Esophagus squamous epithelium (tissue), 5 donors: ENCODE data around the gene SORD. TPM values are rescaled to one million over a fixed set of nuclear protein-coding genes. Genes with fewer than 3 reads are reported as not detected.
"Not testable (repeated sequence)": the region's sequence is repeated elsewhere in the genome, so short reads cannot be mapped to it uniquely, and the experiment has no call there.

Experiments
- DNase-seq: peaks from one replicate; lab custom pipeline; 2025; lab: John Stamatoyannopoulos, UW
- H3K27ac ChIP-seq, 4 donors: fragments of 200-600 bp; sonication (generic); one replicate each; pipeline ENCODE4 v1.5.1; 2016 to 2019; ENCODE audit warnings: mild to moderate bottlenecking in 1 of 4
- H3K27me3 ChIP-seq, 4 donors: fragments of 200-600 bp; sonication (generic); 1 replicate in 3 of 4; 2 replicates in 1 of 4; pipeline versions ENCODE4 v1.5.1 to v1.6.0; 2017 to 2021; ENCODE audit warnings: antibody characterized with exemption in 1 of 4
- H3K36me3 ChIP-seq, 3 donors: fragments of 200-600 bp; sonication (generic); one replicate each; pipeline ENCODE4 v1.5.1; 2016 to 2019
- H3K4me1 ChIP-seq, 3 donors: fragments of 200-600 bp; sonication (generic); one replicate each; pipeline ENCODE4 v1.5.1; 2017 to 2019
- H3K4me3 ChIP-seq, 4 donors: fragments of 200-600 bp; sonication (generic); 1 replicate in 3 of 4; 2 replicates in 1 of 4; pipeline ENCODE4 v1.5.1; 2016 to 2019; ENCODE audit warnings: mild to moderate bottlenecking in 2 of 4, moderate library complexity in 1 of 4
- H3K9me3 ChIP-seq, 3 donors: fragments of 200-600 bp; sonication (generic); one replicate each; pipeline ENCODE4 v1.5.1; 2016 to 2019
- CTCF ChIP-seq, 6 experiments: fragments of 450-650 bp in 4 of 6; fragments of 200-600 bp in 2 of 6; sonication (generic) in 2 of 6; IDR thresholded peaks; one replicate each; pipeline ENCODE4 v1.5.1; 2016 to 2019; ENCODE audit warnings: antibody characterized with exemption in 6 of 6, mild to moderate bottlenecking in 4 of 6, moderate library complexity in 4 of 6
- POLR2A ChIP-seq, 4 donors: fragments of 450-650 bp; IDR thresholded peaks; one replicate each; pipeline ENCODE4 v1.6.1; 2017; ENCODE audit warnings: antibody characterized with exemption in 4 of 4, mild to moderate bottlenecking in 4 of 4, moderate library complexity in 3 of 4
- WGBS, 2 donors: methylation state at CpG; one replicate each; pipeline ENCODE4 v1.1.5; 2018; 5-methylcytosine and 5-hydroxymethylcytosine counted together
- intact Hi-C: fragments of 100-400 bp; cut with DNase I; formaldehyde crosslinking; loops from one replicate; pipeline ENCODE4 v1.15.0; 2022
- total RNA-seq, 4 donors: library from RNA; depleted of rRNA; stranded (reverse); fragments of >200 nt; gene quantifications; one replicate each; pipeline ENCODE4 v1.1.0, GENCODE V29; 2016
- donor health status: DM: yes; HTN: yes; CAD: no.

SORD gene
- total RNA-seq, 4 donors from 2014 or later: 26.3 to 39.3 (median 31.0) TPM

GRCh38 chr15:45050587-45050986 lies 27.6 kb downstream of the SORD start:
- H3K36me3 ChIP-seq: peaks cover 0 to 35% (median 0%) of the 10 kb centered on the region in 3 donors
- intact Hi-C loops: no loop called here
- H3K4me3 ChIP-seq: no peak overlapping the region
- 95 to 100% methylated on average over 1 of the region's 1 CpG for WGBS, 2 donors
- no peaks in the 10 kb centered on the region for H3K27me3 ChIP-seq
- TF ChIP-seq CTCF (IDR thresholded peaks at IDR 0.05) (no peak), POLR2A (IDR thresholded peaks at IDR 0.05) (no peak)
- no peak overlapping the region for H3K27ac ChIP-seq
- H3K9me3 ChIP-seq: no peaks in the 10 kb centered on the region
- peaks cover 0 to 5% (median 0%) of the 10 kb centered on the region in 3 donors for H3K4me1 ChIP-seq
- DNase-seq: no peak

- H3K4me3 ChIP-seq, intact Hi-C loops, H3K4me1 ChIP-seq, DNase-seq, H3K27me3 ChIP-seq, H3K27ac ChIP-seq, H3K9me3 ChIP-seq: not testable (repeated sequence)
- WGBS, 2 donors: 89 to 90% methylated on average over 2 to 3 of the region's 3 CpGs
- H3K36me3 ChIP-seq: peaks cover 0 to 26% (median 0%) of the 10 kb centered on the region in 3 donors
These were observed 29.7 kb downstream of the SORD start for GRCh38 chr15:45052676-45053075.

GRCh38 chr15:45058690-45059675 lies 36.0 kb downstream of the SORD start:
- H3K36me3 ChIP-seq, H3K27me3 ChIP-seq, H3K4me3 ChIP-seq, DNase-seq, H3K9me3 ChIP-seq, intact Hi-C loops: not testable (repeated sequence)
- WGBS, 2 donors: 23 to 53% methylated on average over 2 to 3 of the region's 3 CpGs
- Histone ChIP-seq H3K27ac (peak overlapping the region; percentile 49 to 79 (median 66)), H3K4me1 (peaks cover 0 to 35% (median 3%) of the 10 kb centered on the region in 3 donors)

- H3K27me3 ChIP-seq, H3K4me3 ChIP-seq, H3K36me3 ChIP-seq, H3K27ac ChIP-seq, H3K9me3 ChIP-seq, intact Hi-C loops, DNase-seq: not testable (repeated sequence)
- WGBS, 2 donors: 100% methylated on average over 3 of the region's 7 CpGs; no CpG with 5 or more reads in 1 of the 2 donors
- H3K4me1 ChIP-seq: peaks cover 0 to 53% (median 3%) of the 10 kb centered on the region in 3 donors
These were observed 39.3 kb downstream of the SORD start for GRCh38 chr15:45062301-45062700.

GRCh38 chr15:45064386-45064785 lies 41.4 kb downstream of the SORD start:
- WGBS, 2 donors: 39 to 60% methylated on average over 4 of the region's 4 CpGs
- H3K27ac ChIP-seq: peak overlapping the region in 3 of 4 donors; percentile 60 to 80 (median 79)
- H3K36me3 ChIP-seq: no peaks in the 10 kb centered on the region
- H3K9me3 ChIP-seq: no peaks in the 10 kb centered on the region
- no peak overlapping the region for H3K4me3 ChIP-seq
- intact Hi-C loops: no loop called here
- H3K4me1 ChIP-seq: peaks cover 0 to 45% (median 6%) of the 10 kb centered on the region in 3 donors
- DNase-seq: no peak
- TF ChIP-seq POLR2A (IDR thresholded peaks at IDR 0.05): no peak
- TF ChIP-seq CTCF (IDR thresholded peaks at IDR 0.05): no peak
- no peaks in the 10 kb centered on the region for H3K27me3 ChIP-seq

- H3K27me3 ChIP-seq, DNase-seq, H3K9me3 ChIP-seq, intact Hi-C loops, H3K36me3 ChIP-seq, H3K4me3 ChIP-seq: not testable (repeated sequence)
- Histone ChIP-seq H3K27ac (peak overlapping the region; percentile 70 to 79 (median 74)), H3K4me1 (peaks cover 0 to 28% (median 4%) of the 10 kb centered on the region in 3 donors)
- 20 to 27% methylated on average over 1 to 2 of the region's 6 CpGs for WGBS, 2 donors
These were observed 47.0 kb downstream of the SORD start for GRCh38 chr15:45069942-45070360.

GRCh38 chr15:45073602-45074001 lies 50.6 kb downstream of the SORD start:
- H3K27me3 ChIP-seq, H3K4me3 ChIP-seq, H3K9me3 ChIP-seq, H3K27ac ChIP-seq, intact Hi-C loops, DNase-seq, H3K36me3 ChIP-seq: not testable (repeated sequence)
- H3K4me1 ChIP-seq: peaks cover 0 to 20% (median 4%) of the 10 kb centered on the region in 3 donors

GRCh38 chr15:45075440-45076320 lies 52.7 kb downstream of the SORD start:
- DNase-seq, H3K27me3 ChIP-seq, H3K36me3 ChIP-seq, H3K27ac ChIP-seq, H3K4me1 ChIP-seq, intact Hi-C loops, H3K4me3 ChIP-seq, H3K9me3 ChIP-seq: not testable (repeated sequence)
- WGBS, 2 donors: no CpG with 5 or more reads among the region's 9 CpGs

- H3K4me3 ChIP-seq, H3K27me3 ChIP-seq, DNase-seq, H3K4me1 ChIP-seq, H3K36me3 ChIP-seq, H3K27ac ChIP-seq, intact Hi-C loops, H3K9me3 ChIP-seq: not testable (repeated sequence)
- 78 to 79% methylated on average over 2 of the region's 2 CpGs for WGBS, 2 donors
These were observed 54.4 kb downstream of the SORD start for GRCh38 chr15:45077391-45077790.

- intact Hi-C loops, H3K36me3 ChIP-seq, H3K27me3 ChIP-seq, H3K4me1 ChIP-seq, H3K4me3 ChIP-seq, DNase-seq, H3K27ac ChIP-seq, H3K9me3 ChIP-seq: not testable (repeated sequence)
- WGBS, 2 donors: 66 to 79% methylated on average over 4 to 5 of the region's 5 CpGs
These were observed 56.2 kb downstream of the SORD start for GRCh38 chr15:45079201-45079600.
